Type B pancreatic cell (in vitro differentiated cells): ENCODE measurements around the gene GATD1. TPM values are rescaled to one million over a fixed set of nuclear protein-coding genes. Genes with fewer than 3 reads are reported as not detected.

Experiments used
- DNase-seq: peaks from one replicate; pipeline ENCODE4 v3.0.0; 2021; ENCODE audit warnings: mixed read lengths; ENCODE audit not compliant: unreplicated experiment; ENCODE audit errors: extremely low spot score
- H3K27ac Mint-ChIP-seq: 2 replicates; pipeline ENCODE4 v1.8.0; 2021; ENCODE audit warnings: mild to moderate bottlenecking, mixed read lengths
- H3K27me3 Mint-ChIP-seq: 2 replicates; pipeline ENCODE4 v1.8.0; 2021; ENCODE audit warnings: mixed read lengths
- H3K36me3 Mint-ChIP-seq: 2 replicates; pipeline ENCODE4 v1.8.0; 2021; ENCODE audit warnings: mixed read lengths
- H3K4me1 Mint-ChIP-seq: one replicate; pipeline ENCODE4 v1.8.0; 2021; ENCODE audit warnings: mixed read lengths; ENCODE audit not compliant: unreplicated experiment
- H3K4me3 Mint-ChIP-seq: 2 replicates; pipeline ENCODE4 v1.8.0; 2021; ENCODE audit warnings: mild to moderate bottlenecking, mixed read lengths
- H3K9me3 Mint-ChIP-seq: 2 replicates; pipeline ENCODE4 v1.8.0; 2021; ENCODE audit warnings: mixed read lengths
- CTCF ChIP-seq: fragments of 200-600 bp; sonication (generic); conservative IDR thresholded peaks from 2 replicates; pipeline ENCODE4 v1.5.0; 2021; ENCODE audit warnings: antibody characterized with exemption, mild to moderate bottlenecking
- total RNA-seq: library from RNA; stranded (reverse); gene quantifications from 2 replicates; pipeline ENCODE4 v1.2.1, GENCODE V29; 2021; ENCODE audit warnings: low replicate concordance

The GATD1 gene
- total RNA-seq, 1 donor from 2014 or later = 80.1 TPM

GRCh38 chr11:761526-762108 is 15.7 kb downstream of the GATD1 start:
- Mint-ChIP-seq H3K36me3 (peaks cover 4% of the 10 kb centered on the region), H3K4me3 (no peak overlapping the region), H3K9me3 (no peaks in the 10 kb centered on the region), H3K27me3 (no peaks in the 10 kb centered on the region), H3K27ac (peak overlapping the region; percentile 21), H3K4me1 (no peaks in the 10 kb centered on the region)
- TF ChIP-seq CTCF = no peak
- DNase-seq = no peak

- H3K4me3 Mint-ChIP-seq = no peak overlapping the region
- no peak for TF ChIP-seq CTCF
- no peaks in the 10 kb centered on the region for H3K4me1 Mint-ChIP-seq
- no peaks in the 10 kb centered on the region for H3K27me3 Mint-ChIP-seq
- H3K9me3 Mint-ChIP-seq = no peaks in the 10 kb centered on the region
- peaks cover 4% of the 10 kb centered on the region for H3K36me3 Mint-ChIP-seq
- no peak for DNase-seq
- no peak overlapping the region for H3K27ac Mint-ChIP-seq
Measured at GRCh38 chr11:760236-760635, 17.1 kb downstream of the GATD1 start.

DNA sequence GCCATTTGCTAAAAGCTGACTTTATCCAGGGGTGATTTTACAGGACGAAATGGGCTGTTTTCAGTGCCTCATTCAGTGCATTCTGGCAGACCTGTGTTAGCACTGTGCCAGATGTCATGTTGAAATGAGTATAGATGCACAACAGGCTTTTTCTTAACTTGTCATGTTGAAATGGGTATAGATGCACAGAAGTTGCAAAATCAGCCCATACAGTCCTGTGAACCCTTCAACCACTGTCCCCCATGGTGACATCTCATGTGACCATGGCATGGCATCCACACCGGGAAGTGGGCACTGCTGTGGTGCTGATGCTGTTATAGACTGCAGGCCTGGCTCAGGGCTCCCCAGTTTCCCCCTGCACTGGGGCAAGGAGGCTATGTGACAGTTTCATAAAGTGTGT is 27.6 kb downstream of the GATD1 start:
- peak overlapping the region; percentile 80 for H3K27ac Mint-ChIP-seq
- no peak for TF ChIP-seq CTCF

DNA sequence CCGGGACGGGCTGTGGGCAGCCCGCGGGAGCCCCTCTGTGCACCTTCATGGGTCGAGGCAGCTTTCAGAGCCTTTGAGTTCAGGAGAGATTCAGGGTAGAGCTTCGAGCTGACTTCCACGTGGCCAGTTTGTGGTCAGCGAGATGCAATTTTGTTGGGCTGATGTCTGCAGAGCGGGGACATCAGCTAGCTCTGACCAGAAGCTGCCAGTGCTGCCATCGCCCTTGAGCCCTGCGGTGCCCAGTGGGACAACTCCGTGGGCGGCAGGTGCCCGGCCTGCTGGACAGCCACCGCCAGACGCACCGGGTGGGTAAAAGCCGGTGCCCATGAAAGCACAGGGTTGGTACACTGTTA is 29.3 kb downstream of the GATD1 start:
- peak overlapping the region; percentile 90 for H3K27ac Mint-ChIP-seq
- TF ChIP-seq CTCF = no peak
- H3K36me3 Mint-ChIP-seq = peaks cover 3% of the 10 kb centered on the region
- H3K9me3 Mint-ChIP-seq = no peaks in the 10 kb centered on the region
- peaks cover 16% of the 10 kb centered on the region for H3K4me1 Mint-ChIP-seq
- no peak for DNase-seq
- peak overlapping the region; percentile 88 for H3K4me3 Mint-ChIP-seq
- no peaks in the 10 kb centered on the region for H3K27me3 Mint-ChIP-seq

More for the DNA sequence above, 27.6 kb downstream of the GATD1 start:
- Mint-ChIP-seq H3K36me3 (peaks cover 3% of the 10 kb centered on the region), H3K4me1 (peaks cover 12% of the 10 kb centered on the region), H3K27me3 (no peaks in the 10 kb centered on the region), H3K4me3 (peak overlapping the region; percentile 81), H3K9me3 (no peaks in the 10 kb centered on the region)
- DNase-seq = no peak

- DNase-seq = peak; percentile 96
- H3K4me1 Mint-ChIP-seq = peaks cover 16% of the 10 kb centered on the region
- H3K9me3 Mint-ChIP-seq = no peaks in the 10 kb centered on the region
- peaks cover 2% of the 10 kb centered on the region for H3K36me3 Mint-ChIP-seq
- peak within 1 kb of the TSS; percentile 96 for H3K27ac Mint-ChIP-seq
- peak; percentile 46 for TF ChIP-seq CTCF
- no peaks in the 10 kb centered on the region for H3K27me3 Mint-ChIP-seq
- H3K4me3 Mint-ChIP-seq = peak within 1 kb of the TSS; percentile 94
Measured at GRCh38 chr11:747158-748006, 29.9 kb downstream of the GATD1 start, which contains the start of gene TALDO1. TSS of gene TALDO1 (plus strand) at chr11:747464. CDS start at chr11:747482, 18 bp downstream.
